IPS-NIHi7 (cell line): ENCODE data around the gene CLIC3.
A peak's percentile ranks its signal among the peaks of the same experiment; 100 is the strongest.

Experiments
- DNase-seq: peaks from one replicate; pipeline ENCODE4 v3.0.0; 2012; ENCODE audit warnings: mixed read lengths; ENCODE audit errors: extremely low spot score

CLIC3 gene

DNA sequence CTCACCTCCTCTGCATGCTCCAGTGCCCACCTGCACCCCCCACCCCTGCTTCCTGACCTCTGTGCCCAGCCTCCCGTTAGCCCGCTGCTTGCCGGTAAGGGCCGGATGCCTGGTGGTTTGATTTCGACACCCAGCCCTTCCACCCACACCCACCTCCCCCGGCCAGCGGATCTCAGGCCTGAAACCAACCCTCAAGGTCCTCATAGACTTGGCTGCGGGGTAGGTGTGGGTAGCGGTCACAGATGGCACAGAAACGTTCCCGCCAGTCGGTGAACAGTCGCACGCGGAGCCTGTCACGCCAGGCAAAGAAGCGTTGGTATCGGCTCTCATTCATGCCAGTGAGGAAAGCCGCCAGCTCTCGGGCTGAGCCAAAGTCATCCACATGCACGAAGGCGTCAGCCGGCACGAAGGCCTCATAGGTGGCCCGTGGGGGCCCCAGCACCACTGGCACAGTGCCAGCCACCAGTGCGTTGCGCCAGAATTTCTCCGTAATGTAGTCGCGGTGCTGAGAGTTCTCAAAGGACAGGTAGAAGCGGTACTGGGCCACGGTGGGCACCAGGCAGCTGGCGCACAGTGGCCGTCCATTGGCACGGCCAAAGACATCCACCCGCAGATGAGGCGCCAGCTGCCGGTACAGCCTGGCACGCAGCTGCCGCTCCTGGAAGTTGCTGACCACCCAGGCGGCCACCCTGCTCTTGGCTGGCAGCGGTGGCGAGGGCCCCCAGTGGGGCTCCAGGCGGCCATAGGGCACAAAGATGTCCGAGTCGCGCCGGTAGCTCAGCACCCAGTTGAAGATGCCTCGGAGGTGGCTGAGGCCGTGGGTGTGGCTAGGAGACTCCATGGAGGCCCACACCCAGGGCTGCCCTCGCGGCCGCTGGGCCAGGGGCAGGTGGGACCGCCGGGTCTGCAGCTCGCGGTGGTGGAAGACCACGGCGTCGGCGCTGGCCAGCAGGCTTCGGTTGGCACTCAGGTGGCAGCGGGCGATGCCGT lies 34.5 kb upstream of the CLIC3 start:
- no peak for DNase-seq

DNA sequence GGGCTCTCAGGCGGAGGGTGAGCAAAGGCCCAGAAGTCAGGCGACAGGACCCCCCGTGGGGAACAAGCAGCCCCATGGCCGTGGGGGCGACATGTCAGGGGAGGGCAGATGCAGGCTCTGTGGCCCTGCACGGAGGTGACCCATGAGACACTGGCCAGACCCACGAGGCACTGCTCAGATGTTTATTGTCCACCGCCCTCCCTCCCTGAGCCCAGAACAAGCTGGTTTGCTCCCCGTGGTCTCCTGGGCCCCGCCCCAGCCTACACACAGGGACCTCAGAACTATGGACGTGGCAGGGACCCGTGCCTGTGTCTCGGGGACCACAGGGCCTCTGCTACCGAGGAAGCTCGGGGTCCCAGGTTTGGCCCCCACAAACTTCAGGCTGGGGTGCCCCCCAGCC lies 33.6 kb upstream of the CLIC3 start:
- no peak for DNase-seq

DNA sequence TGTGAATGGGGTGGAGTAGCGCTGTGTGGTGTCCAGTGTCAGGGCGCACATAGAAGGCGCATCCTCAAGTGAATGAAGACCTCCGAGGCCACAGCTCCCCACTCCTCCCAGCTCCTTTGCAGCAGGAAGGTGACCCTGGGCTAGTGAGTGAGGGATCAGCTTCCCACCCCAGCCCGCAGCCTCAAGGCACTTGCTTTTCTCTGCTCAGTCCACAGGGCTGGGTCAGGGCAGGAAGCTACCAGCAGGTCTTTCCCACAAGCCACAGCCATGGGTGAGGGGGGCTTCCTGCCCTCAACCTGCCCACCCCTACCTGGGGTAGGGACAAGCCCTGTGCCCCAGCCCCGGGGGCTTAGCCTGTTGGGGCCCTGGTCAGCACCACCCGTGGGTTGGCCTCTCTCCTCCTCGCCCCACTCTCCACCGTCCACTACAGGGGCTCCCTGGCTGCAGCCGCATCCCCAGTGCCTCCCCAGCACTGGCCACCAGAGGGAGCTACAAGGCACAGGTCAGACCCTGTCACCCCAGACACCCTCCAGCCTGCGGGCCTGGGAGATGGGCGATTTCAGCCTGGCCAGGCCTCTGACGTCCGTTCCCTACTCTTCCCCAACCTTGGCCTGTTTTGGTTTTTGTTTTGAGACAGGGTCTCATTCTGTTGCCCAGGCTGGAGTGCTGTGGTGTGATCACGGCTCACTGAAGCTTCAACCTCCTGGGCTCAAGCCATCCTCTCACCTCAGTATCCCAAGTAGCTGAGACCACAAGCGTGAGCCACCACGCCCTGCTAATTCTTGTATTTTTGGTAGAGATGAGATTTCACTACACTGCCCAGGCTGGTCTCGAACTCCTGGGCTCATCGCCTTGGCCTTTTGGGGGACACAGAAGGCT lies 32.9 kb upstream of the CLIC3 start:
- DNase-seq, result peak; percentile 84

DNA sequence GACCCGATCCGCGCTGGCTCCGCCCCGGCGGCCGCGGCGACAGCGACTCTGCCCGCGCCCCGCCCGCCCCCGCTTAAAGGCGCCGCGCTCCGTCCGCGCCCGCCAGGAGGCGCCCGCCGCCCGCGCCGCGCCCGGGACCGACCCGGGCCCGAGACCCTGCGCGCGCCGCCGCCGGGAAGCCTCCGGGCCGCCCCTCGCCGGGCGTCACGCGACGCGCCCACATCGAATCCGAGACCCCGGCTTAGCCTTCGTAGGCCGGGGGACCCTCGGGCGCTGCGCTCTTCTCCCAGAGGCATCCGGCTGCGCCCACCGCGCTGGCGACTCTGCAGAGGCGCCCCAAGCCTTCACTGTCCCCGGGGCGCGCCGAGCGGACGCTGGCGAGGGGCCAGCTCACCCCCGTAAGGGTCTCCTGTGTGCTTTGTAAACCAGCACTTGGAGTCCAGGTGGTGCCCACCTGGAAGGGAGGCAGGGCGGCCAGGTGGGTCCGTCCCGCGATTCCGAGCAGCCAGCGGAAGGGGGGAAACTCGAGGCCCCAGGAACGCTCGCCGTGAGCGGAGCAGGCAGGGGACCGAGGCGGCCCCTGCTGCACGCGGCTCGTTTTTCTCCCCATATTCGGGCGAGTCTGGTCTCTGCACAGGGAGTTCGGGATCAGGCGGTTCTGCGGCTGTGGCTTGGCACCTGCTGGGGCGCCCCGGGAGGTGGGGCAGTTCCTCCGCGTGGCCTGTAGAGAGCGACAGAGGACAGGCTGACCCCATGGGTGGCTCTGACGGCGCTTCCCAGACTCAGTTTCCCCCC lies 32.1 kb upstream of the CLIC3 start:
- DNase-seq, result peak; percentile 81

DNA sequence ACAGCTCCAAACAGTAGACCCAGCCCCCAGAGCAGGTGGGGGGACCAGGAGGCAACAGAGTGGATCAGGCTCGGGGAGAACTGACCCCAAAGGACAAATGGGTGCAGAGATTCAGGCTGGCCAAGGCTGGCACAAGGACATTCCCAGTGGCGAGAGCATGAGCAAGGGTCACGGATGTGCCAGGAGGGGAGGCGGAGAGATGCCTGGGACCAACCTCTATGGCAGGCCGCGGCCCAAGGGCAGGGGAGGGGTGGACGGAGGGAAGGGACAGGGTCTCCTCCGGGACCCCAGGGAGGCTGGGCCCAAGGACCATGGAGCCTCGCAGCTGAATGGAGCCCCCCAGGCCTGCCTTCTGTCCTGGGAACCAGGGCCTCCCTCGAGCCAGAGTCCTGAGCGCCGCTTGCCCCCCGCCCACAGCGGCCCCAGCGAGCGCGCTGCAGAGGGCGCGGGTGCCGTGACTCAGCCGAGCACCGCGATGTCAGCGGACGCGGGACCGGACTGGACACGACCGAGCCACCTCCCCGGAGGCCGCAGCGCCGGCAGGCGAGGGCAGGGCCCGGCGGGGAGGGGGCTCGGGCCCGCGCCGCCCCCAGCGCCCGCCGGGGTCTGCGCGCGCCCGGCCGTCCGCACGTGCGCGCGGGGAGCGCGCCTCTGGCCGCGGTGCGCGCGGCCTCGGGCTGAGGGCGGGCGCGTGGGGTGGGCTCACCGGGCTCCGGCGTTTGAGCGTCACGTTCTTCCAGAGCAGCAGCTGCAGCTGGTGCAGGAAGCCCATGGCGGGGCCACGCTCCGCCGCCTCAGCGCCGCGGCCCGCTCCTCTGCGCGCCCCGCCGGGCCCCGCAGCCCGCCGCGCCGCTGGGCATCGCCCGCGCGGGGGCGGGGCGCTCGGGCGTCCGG lies 31.2 kb upstream of the CLIC3 start, which contains the start of gene ABCA2:
Gene ABCA2 (minus strand): TSS at position 869 of the 894 bp plus-strand sequence. CDS start 97 bp downstream, at position 772.
- peak; percentile 26 for DNase-seq

DNA sequence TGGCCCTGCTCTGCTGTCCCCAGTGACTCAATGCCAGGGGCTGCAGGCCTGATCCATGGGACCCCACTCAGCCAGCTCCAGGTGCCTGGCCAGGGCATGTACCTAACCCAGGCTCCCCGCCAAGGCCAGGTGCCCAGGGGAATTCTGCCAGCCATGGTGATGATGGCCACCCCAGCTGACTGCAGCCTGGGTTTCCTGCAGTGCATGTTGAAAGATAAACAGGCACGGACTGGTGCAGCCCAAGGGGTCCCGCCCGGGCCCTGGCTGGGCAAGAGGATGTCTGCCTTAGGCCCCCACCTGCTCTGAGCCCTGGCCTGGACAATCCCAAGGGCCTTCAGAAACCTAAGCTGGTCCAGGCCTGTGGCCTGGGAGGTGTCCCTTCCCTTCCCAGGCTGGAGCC lies 30.5 kb upstream of the CLIC3 start:
- no peak for DNase-seq

DNA sequence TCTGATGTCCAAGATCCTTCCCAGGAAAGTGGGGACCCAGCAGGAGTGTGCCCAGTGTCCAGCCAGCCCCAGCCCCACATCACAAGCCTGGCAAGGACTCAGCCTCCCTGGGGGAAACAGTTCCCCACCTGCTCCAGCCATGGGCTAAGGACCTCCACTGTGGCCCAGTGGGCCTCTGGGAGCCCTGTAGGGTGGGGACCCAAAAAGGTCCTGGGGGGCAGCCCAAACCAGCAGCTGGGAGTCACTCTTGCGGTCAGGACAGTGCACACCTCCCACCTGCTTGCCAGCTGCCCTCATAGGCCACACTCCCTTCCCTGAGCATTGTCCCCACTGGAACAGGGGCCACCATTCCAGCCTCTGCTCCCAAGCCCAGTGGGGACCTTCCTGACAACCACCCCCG lies 30.0 kb upstream of the CLIC3 start:
- DNase-seq, result no peak

DNA sequence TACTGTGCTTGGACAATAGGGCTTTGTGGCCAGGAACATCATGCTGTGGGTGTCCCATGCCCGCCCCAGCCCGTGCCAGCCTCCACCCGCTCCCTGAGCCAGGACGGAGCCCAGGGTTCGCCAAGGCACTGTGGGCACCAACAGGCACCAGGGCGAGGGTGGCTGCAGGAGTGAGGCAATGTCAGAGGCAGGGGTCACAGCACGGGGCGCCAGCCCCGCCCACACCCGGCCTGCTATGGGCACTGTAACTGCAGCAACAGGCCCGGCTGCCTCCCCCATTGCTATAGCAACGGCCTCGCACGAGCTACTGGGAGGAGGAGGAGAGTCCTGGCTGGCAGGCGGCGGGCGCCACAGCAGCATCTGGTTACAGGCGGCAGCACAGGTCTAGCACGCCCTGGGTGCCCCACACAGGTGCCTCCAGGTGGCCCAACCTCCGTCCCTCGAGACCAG lies 29.2 kb upstream of the CLIC3 start:
- no peak for DNase-seq

DNA sequence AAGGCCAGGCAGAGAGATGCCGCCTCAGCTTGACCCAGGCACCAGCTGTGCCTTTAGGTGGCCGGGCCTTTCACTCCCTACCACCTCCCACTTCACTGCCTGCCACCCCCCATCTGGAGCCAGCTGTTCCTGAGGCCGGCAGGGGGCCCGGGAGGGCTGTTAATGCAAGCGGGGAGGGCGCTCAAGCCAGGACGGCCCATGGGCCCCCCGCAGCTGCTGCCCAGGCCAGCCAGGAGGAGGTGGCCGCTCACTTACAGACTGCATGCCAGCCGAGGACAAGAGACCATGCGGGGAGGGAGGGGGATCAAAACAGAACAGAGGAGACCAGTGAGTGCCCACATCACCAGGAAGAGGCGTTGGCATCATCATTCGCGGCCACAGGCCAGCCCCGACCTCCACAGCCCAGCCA lies 27.2 kb upstream of the CLIC3 start:
- no peak for DNase-seq

DNA sequence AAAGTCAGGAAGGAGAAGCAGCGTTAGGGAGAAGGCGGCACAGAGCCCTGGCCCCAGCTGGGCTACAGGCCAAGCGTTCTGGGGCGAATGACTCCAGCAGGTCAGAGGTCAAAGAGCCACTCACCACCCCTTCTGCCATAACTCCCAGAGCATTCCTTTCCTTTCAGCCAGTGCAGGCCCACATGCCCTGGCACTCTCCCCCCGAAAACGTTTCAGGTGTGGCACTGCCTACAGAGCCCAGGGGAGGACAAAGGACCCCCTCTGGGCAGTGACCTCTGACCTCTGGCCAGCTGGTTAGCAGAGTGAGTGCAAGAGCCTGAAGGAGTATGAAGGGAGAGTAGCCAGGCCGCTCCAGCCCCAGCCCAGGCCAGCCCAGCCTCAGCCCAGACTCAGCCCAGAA lies 26.8 kb upstream of the CLIC3 start:
- no peak for DNase-seq

DNA sequence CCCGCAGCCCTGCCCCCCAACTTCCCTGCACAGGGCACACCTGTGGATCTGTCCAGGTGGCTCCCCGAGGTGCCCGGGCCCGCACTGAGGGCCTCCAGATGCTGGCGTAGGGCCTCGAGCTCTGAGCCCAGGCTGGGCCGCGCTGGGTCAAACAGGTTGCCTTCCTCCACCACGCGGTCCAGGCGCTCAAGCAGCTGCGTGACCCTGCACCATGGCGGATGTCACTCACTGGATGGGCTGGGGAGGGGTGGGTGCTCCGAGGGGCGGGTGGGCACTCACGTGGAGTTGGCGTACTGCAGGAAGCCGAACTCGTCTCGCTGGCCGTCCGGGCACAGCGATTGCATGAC lies 26.3 kb upstream of the CLIC3 start:
- no peak for DNase-seq

DNA sequence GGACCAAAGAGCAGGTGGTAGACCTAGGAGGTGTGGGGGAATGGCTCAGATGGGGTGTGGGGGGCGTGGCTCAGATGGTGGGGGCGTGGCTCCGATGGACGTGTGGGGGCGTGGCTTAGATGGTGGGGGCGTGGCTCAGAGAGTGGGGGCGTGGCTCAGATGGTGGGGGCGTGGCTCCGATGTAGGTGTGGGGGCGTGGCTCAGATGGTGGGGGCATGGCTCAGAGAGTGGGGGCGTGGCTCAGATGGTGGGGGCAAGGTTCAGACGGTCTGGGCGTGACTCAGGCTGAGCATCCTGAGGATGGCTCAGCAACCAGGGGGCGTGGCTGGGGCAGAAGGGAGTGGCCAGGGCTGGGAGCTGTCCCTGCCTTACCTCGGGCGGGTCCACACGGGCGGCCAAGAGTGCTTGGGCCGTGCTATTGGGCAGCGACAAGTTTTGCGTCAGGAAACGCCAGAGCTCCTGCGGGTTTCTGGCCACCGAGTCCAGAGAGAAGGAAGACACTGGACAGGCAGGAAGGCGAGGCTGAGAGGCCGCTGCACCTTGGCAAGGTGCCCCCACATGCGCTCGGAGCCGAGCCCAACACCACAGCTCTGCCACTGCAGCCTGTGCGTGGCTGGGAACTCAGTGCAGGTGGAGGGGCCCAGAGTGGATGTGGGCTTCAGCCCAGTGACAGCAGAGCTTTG lies 25.8 kb upstream of the CLIC3 start:
- DNase-seq, result peak; percentile 96

DNA sequence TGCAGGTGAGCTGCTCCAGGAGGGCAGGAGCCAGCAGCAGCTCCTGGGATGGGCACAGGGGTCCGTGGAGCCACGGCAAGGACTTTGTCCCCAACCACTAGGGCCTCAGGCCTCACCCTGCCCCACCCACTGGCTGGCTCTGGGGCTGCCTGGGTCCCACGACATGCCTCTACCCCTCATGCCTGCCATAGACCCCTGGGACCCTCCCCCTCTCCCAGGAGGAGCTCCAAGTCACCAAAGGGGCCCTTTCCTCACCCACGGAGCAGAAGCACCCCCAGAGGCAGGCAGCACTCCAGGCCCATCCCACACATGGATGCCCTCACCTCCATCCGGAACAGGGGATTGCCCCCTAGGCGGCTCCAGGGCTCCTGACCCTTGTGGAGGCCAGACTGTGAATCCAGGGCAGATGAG lies 25.2 kb upstream of the CLIC3 start:
- DNase-seq, result no peak

DNA sequence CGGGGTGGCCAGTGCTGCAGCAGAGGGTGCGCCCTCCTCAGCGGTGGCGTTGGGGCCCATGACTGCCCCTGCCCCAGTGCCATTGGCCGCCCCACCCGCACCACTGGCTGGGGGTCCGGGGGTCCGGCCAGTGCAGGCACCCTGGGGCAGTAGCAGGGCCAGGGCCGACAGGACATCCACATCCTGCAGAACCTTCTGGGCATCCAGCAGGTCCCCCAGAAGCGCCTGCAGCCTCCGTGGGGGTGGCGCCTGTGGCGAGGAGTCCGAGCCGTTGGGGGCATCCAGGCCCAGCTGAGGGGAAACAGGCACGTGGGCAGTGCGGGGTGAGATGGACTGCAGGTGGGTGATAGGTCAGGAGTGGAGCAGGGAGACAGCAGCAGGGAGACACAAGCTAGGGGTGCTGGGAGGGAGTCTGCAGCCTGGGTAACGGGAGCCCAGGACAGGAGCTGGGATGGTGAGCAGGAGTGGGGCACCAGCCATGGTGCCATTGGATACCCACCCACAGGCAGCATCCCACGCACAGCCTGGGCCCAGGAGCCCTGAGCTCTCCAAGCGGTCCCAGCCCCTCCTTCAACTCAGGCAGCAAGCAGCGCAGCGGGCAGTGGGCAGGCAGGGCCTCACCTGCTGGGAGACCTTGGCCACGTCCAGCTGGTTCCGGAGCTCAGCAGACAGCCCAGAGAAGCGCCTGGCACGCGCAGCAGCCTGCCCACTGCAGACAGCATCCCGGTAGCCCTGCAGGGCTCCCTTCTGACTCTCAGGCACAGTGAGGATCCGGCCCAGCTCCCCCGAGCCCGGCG lies 24.6 kb upstream of the CLIC3 start:
- no peak for DNase-seq

DNA sequence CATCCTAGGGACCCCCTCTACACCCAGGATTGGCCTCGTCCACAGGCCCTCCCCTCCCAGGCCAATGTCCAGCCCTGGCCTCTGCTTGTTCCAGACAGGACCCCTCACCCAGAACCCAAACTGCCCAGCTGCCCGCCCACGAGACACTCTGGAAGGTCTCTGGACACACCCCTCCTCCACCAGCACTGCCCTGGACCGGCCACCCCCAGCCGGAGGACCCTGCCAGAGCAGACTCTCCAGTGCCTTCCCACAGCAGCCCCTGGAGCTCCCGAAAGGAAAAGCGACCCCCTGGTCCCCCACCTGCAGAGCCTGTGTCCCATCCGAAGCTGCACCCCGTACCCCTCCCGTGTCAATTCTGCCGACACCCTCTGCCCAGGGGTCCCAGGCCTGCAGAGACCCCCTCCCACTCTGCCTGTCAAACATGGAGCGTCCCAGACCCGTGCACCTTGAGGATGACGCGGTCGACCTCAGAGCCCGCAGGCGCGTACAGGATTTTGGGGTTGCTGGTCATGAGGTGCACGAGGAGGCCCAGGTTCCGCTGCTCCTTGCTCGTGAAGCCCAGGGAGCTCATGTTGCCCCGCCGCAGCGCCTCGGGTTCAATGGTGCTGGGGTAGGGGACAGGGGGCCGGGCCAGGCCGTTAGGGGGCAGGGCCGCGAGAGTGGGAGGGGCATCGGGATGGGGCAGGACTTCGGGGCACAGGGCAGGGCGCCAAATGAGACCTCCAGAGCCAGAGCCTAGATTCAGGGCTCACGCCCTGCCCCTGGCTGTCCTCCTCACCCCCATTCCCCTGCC lies 23.7 kb upstream of the CLIC3 start:
- DNase-seq, result no peak

DNA sequence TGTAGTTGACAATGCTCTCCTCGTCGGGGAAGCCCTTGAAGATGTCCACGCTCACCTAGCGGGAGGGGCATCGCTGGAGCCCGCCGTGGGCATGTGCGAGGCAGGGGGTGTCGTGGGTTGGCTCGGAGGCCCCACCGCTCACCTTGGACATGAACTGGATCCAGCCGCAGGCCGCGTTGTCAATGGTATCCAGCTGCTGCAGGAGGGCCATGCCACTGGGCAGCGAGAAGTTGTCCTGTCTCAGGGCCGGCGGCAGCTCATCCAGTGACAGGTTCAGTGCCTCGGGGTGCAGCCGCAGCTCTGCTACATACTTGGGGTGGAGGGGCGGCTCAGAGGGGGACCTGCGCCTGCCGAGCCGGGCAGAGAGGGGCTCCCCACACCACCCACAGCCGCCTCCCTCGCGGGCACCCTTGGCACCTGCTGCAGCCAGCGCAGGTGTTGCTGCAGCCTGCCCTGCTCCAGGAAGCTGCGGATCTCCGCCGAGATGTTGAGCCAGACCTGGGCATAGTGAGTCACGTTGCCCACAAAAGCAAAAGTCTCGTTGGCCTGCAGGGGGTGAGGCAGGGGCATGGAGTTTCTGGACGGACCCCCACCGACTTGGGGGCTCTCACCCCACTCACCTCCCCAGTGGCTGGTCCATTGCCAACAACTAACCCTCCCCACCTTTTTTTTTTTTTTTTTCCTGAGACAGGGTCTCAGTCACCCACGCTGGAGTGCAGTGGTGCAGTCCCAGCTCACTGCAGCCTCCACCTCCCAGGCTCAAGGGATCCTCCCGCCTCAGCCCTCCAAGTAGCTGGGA lies 22.6 kb upstream of the CLIC3 start:
- no peak for DNase-seq

DNA sequence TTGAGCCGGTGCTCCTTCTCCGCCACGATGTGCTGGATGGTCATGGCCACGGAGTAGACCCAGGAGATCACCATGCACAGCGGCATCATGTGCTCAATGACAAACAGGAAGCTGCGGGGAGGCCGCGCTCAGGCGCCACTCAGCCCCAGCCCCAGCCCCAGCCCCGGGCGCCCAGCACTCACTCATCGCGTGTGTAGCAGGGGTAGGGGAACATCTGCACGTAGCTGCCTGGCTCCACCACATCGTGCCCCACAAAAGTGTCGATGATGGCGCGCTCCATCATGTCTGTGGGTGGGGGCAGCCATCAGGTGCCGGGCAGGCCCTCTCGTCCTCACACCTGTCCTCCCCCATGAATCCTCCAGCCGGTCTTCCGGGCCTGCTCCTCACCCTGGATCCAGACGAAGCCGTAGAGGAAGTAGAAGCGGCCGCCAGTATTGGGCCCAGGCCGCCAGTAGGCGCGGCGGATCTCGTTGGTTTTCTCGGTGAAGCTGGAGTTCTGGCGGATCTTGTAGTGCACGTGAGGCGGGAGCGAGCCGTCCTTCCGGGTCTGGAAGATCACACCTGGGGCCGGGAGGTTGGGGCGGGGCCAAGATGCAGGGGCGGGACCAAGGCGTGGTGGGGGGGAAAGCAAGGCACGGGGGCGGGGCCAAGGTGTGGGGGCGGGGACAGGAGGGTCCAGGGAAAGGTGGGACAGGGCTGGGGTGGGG lies 21.6 kb upstream of the CLIC3 start:
- peak; percentile 48 for DNase-seq
